ENCODE results near the gene DLG2.
"Not testable (repeated sequence)": the region's sequence is repeated elsewhere in the genome, so short reads cannot be mapped to it uniquely, and the experiment has no call there.

Gene DLG2

DNA sequence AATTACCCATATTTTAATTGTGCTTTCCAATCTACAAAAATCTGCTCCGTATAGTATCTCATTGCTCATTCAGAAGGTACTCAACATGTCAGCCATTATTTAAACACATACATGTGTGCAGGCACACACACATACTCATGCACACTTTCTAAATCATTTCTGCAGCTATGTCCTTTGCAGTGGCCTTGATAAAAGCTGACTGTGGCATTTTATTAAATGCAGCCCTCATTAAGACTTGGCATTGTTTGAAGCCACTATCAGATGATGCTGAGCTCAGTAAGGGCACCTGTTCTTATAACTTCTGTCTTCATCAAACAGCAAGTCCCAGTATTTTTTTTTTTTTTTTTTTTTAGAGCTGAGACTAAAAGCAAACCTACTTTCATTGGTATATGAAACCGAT is 1269.1 kb downstream of the DLG2 start:
- DNase-seq (ENCODE audit: low spot score) = no peak

DNA sequence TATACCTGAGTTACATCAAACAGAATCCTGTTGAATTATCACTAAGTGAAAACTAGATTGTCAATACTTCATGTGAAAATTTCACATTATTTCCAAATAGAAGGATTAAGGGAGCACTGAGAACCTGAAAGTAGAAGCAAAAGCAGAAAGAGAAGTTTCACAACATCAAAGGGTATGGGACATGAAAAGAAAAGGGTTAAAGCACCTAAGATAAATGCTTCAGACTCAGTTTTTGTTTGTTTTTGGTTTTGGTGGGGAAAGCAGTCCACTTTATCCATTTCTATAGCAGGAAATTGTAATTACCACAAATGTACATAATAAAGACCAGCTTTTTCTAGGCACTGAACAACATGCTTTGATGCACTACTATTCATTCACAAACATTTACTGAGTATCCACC is 1271.2 kb downstream of the DLG2 start:
- DNase-seq (ENCODE audit: low spot score) = no peak

DNA sequence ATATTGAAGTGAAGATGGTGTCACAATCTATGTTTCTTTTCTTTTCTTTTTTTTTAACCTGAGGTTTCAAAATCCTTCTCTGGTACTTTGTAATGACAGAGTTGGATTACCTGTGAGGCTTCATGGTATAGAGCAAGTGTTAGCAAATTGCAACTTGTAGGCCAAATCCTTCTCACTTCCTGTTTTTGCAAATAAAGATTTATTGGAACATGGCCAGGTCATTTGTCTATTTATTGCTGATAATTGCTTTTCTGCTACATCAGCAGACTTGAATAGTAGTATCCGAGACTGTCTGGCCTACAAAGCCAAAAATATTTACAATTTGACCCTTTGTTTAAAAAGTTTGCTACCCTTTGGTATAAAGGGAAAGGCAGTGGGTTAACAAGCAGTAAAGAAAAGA is 1281.5 kb downstream of the DLG2 start:
- no peak for DNase-seq (ENCODE audit: low spot score)

DNA sequence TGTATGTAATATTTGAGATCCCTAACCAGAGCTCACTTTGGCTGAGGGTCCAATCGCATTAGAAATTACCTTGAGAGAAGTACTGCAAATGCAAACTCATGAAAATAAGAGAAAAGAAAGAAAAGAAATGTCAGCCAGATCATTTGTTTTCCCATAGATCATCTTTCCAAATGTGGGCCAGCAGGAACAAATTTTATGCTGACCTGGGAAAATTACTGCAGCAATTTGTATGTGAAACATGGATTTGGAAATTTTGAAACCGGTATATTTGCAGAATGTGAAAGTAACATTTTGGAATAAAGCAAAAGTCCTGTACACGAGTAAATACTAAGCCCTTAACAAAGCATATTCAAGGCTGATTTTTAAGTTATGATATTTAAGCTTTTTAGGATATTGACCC is 1282.1 kb downstream of the DLG2 start:
- DNase-seq (ENCODE audit: low spot score) = no peak

DNA sequence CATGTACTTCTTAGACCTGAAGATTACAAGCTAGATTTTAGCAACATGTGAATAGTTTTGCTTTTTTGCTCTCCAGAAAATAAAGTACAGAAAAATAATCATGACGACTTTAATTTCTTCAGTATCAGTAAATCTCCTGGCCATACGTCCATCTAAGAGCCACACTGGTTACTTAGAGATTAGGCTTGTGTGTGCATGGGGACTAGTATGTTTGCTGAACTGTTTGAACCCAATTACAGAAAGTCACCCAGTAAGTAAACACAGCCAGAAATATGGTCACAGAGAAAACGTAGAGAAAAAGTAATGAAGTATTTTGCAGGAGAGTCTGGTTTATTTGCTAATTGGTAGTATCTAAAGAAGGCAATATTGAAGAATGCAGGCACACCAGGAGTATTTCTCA is 1287.3 kb downstream of the DLG2 start:
- no peak for DNase-seq (ENCODE audit: low spot score)

DNA sequence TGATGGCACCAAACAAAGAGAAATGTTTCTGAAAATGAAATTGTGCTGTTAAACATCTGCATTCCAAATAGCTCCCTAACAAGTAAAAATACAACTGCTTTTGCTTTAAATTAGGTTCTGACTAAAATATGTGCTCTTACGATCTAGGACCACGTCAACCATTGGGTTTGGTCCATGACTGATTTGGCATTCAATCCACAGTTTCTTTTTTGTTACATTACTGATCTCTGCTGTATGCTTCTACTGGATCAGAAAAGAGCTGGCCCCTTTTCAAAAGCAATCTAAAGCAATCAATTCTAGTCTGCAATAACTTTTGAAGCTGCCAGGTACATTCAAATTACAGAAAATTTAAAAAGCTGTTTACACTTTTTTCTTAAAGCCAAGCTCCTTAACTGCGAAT is 1293.9 kb downstream of the DLG2 start:
- DNase-seq (ENCODE audit: low spot score) = no peak

DNA sequence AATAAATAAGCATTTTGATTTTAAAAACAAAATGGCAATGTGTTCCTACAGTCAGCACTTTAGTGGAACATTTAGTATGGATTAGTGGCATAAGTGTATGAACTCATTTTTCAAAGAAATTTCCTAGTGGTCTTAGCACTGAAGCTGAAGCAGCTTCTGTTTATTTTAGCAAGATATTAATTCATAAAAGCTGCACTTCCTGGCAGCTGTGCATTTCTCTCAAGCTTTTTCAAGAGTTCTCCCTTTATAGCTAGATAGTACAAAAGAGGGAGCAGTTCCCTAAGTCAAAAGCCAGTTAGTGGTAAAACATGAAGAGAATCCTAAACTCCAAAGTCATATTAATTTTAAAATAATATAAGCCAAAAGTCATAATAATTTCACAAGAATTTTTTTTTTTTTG is 1304.9 kb downstream of the DLG2 start:
- no peak for DNase-seq (ENCODE audit: low spot score)

DNA sequence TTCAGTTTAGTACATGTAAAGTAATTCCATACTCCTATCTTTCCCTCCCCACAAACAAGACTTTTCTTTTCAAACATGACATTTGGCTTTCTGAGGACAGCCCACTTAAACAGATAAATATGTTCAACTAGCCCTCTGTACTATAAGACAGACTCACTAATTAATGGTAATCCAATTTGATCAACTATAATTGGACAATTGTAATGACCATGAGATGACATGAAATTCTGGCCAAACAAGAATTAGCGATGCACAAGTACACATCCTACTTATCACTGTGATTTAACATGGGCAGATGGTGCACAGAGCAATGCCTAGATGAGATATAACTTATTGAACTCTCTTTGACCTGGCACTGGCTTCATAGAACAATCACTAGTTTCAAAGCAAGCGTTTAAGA is 1307.3 kb downstream of the DLG2 start:
- no peak for DNase-seq (ENCODE audit: low spot score)

DNA sequence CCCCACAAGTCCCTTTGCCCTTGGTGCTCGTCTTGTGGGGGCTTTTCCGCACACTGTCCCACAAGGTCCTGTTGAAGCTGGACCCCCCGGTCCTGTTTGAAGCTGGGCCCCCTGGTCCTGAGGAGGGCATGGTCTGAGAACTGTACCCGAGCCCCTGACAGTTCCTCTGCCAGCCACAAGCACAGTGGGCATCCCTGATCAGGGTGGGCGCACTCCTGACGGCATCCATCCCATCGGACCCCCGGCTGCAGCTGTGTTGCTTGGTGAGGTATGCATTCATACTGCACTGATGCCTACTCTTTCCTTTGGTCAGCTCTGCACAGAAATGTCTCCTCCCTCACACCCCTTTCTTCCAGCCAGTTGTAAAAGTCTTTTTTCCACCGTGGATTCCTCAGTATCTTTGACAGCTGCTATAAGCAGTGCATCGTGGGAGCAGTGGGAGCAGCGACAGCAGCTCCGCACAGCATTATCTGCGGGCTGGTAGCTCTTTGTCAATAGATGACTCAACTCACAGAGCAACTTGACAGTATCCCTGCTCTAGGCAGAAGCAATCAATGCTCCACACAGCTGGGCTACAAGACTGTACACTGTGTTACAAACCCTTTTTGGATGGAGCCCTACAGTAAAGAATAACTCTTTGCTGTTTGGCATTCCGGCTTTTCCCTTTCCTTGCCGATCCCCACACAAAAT is 1310.1 kb downstream of the DLG2 start:
- DNase-seq (ENCODE audit: low spot score) = peak; percentile 45

DNA sequence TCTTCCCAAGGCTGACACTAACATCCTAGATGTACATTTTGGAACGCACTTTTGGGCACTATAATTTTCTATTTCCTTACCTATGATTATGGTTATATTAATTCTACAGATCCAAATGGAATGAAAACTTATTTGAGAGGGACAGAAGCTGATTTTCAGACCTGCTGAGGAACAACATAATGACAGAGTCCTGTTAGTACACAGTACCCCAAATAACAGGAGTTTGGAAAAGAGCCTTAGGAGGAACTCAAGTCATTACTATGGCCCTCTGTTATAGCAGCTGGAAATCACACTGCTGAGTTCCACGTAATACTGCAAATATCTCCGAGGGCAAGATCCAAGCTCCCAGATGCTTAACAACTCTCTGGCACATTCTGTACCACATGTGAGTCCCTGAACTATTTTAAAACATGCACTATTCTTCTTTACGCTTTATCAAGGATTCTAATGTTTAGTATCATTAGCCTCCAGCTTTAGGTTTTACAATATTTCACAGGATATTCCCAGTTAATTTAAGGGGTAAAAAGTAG is 1313.2 kb downstream of the DLG2 start:
- no peak for DNase-seq (ENCODE audit: low spot score)

DNA sequence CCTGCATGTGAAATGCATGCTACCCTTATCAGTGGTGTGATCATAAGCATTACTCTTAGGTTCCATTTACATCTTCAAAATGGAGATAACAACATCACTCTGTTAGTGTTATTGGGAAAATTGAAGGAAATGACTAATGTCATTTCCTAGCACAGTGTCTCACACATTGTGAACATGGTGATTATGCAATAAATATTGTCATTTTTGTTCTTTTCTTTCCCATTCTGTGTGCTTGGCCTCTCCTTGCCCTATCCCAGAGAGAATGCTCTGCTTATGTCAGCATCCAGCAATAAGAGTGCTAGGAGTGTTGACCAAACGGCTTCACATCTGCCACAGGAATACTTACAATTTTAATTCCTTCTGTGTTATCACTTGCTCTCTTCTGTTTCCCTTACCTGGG is 1316.9 kb downstream of the DLG2 start:
- DNase-seq (ENCODE audit: low spot score) = no peak

DNA sequence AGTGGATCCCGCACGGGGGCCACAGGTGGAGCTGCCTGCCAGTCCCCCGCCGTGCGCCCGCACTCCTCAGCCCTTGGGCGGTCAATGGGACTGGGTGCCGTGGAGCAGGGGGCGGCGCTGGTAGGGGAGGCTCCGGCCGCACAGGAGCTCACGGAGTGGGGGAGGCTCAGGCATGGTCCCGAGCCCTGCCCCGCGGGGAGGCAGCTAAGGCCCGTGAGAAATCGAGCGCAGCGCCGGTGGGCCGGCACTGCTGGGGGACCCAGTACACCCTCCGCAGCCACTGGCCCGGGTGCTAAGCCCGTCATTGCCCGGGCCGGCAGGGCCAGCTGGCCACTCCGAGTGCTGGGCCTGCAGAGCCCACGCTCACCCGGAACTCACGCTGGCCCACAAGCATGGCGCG is 1318.7 kb downstream of the DLG2 start:
- not testable (repeated sequence) for DNase-seq (ENCODE audit: low spot score)

DNA sequence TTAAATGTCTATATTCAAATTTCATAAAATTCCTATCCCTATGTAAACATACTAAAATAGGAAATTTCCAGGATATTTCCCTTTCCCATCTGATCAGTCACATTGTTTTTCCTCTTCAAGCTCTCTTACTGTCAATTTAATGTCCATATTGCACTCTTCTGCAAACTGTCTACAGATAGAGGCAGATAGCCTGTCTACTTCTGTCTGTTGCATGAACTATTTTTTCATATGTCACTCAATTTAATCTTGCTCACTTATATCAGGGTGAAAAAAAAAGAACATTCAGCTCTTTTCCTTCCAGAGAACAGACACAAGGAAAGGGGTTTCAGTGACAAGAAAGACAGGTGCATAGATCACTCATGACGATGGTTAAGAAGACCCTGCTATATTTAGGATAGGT is 1327.1 kb downstream of the DLG2 start:
- no peak for DNase-seq (ENCODE audit: low spot score)

DNA sequence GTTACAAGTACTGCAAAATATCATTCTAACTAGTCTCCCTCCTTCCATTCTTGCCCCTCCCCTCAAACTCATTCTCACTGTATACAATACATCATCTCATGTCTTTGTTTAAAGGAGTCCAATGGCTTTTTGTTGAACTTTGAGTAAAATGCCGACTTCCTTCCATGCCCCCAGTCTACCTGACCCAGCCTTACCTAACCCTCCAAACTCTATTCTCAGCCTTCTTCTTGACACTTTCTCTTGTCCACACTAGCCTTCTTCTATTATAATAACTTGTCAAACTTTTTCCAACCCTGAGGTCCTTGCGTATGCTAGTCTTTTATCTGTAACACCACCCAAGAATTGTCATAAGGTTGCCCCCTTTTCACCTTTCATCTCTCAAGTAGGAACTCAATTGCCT is 1329.6 kb downstream of the DLG2 start:
- no peak for DNase-seq (ENCODE audit: low spot score)

DNA sequence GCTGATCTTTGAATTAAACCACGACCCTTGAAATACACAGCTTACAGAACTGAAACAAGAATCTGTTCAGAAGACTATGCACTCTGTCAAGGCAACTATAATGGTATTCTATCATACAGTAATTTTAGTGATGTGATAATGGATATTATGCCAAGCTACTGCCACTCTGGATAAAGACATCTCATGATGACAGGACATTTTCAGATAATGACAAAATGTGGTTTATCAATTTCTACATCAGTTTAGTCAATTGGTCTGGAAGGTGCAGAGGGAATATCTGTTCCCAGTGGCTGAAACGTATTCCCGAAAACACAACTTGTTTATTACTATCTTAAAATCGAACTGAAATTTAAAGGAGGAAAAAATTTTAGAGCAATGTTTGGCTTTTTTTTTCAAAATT is 1331.3 kb downstream of the DLG2 start:
- DNase-seq (ENCODE audit: low spot score) = no peak

DNA sequence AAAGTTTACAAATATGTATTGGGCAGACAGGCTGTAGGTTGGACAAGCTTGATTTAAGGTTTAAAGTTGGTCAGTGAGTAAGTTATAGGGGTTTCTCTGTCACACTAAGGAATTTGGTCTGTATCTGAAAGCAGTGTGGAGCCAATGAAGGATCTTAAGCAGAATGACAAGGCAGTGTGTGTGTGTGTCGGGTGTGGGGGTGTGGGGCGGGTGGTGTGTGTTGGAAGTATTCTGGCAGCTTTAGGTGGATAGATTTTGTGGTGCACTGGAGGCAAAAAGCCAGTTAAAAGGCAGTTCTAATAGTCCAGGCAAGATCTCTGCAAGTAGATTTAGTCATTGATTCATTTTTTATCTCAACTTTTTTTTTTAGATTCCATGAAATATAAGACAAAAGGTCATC is 1334.2 kb downstream of the DLG2 start:
- no peak for DNase-seq (ENCODE audit: low spot score)

DNA sequence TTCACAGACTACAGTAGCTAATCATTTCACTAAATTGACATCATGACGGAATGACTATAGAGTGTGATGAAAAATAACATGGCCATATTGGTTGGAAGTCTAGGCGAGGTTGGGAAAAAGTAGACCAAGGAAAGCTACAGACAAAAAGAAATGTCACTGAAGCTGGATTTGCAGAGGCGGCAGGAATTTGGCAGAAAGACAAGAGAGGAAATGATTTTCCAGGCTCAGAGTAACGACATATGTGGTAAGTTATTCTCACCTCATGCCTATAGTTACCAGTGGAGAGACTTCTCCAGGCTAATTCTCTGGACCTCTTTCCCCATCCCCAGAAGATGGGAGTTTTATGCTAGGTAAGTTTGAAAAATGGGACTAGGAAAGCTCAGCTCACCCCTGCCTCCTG is 1335.1 kb downstream of the DLG2 start:
- DNase-seq (ENCODE audit: low spot score) = no peak

DNA sequence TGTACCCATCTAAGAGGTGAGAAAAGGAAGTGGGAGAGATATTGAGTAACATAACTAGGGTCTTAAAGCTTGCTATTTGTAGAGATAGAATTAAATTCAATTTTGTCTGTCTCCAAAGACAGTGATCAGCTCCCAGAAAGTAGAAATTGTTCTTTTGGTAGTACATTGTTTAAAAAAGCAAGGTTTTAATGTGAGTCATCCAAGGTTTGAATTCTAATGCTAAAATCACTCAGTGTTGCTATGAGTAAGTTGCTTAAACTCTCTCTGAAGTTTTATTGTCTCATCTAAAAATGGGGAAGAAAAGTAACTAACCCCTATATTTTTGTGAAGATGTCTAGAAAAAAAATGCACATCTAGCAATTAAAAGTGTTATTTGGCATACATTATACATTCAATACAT is 1336.5 kb downstream of the DLG2 start:
- peak; percentile 26 for DNase-seq (ENCODE audit: low spot score)

DNA sequence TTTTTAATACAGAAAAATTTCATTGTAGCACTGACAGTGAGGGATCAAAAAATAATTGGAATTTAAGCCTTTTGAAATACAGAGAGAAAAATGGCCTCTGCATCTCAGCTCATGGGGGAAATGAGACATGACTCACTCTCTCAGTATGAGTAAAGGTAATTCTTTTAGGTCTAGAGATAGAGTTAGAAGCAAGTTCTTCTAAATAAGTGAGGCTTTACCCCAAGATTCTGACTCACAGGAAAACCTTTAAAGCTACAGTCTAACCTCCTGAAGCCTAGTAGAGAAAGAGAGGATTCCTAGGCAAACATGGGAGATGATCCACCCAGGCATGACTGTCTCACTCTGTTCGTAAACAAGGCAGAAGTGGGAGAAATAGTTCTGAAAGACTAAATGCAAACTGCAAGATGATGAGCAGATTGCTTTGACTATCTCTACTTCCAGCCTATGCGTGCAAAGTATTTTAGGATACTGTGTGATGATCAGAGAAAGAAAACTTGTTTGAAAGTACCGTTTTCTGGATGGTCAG is 1337.7 kb downstream of the DLG2 start:
- DNase-seq (ENCODE audit: low spot score) = peak; percentile 47

DNA sequence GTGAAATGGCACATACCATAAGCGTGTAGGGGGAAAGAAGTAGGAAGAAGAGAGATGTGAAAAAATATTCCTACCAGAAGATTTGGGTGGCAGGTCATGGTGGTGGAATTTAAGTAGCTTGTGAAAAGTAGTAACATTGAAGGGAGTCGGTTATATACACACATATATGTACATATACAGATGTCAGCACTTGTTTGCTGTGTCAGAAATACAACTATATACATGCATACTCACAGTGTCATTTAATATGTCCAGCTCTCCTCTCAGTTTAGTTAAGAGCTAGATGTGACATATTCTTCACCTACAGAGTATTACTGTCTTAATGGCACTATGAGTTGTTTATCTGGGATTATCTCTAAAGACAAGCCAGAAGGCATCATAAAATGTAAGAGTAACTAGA is 1353.6 kb downstream of the DLG2 start:
- DNase-seq (ENCODE audit: low spot score) = no peak

DNA sequence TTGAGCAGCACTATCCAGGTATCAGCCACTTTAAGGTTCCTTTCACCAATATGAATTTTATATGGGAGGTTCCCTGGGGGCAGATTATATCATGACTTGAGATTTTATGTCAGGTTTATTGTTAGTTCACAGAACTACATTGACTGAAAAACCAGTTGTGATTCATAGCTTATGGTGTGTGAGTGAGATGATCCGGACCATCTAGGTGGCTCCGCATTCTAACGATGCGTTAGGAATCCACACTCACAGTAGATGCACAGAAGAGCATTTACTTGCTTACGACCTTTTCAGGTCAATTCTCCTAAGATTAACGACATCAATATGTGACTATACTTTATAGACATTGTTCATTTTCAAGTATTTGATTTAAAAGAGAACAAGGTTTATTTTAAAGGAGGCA is 1356.7 kb downstream of the DLG2 start:
- DNase-seq (ENCODE audit: low spot score) = no peak

DNA sequence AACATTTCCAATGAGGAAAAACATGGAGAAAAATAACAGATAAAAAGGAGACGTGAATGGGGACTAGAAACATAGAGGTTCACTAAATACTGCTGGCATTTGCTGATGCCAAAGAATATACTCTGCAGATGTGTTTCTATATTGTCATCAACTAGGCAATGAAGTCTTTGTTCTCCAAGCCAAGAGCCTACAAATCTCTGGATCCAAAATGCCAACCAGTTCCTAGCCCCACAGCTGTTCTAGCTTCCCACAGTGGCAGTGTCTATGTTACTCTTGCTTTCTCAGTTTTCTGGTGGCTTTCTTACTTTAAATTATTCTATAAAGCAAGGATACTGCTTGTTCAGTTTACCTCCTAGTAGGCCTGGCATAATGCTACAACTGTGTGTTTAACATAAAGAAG is 1363.1 kb downstream of the DLG2 start:
- DNase-seq (ENCODE audit: low spot score) = no peak

DNA sequence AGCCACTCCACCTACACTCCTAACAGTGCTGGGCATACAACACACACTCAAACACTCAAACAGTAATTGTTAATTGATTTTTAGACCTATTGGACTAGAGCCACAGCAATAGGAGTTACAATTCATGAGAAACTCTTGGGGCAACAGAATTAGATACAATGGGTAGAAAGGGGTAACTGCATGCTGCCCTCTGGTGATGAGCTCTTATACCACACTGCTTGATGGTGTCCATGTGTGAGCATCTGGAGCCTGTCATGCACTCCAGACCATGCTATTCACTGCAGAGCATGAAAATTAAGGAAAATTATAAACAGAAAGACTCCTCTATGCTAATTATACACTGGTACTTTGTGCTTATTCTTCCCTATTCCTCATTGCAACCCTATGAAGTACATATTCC is 1365.4 kb downstream of the DLG2 start:
- no peak for DNase-seq (ENCODE audit: low spot score)

DNA sequence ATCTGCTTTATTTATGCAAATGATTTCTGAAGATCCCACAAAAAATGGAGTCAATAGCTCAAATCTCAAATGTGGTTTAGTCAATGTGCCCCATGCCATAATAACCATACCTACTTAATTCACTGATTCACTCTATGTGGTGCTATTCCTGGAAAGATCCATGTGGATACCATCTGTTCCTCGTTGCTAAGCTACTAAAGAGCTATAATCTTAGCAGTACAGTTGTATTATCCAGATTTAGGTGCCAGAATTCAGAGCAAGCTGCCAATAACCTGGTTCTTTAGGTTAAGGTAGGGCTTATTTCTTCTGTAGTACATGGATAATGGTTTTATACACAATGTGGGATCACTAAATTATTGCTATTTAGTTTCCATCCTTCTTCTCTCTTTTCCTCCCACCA is 1366.3 kb downstream of the DLG2 start:
- DNase-seq (ENCODE audit: low spot score) = no peak
